GM21423 (cell line): ENCODE data around the gene TRAPPC1.
"Not testable (repeated sequence)": the region's sequence is repeated elsewhere in the genome, so short reads cannot be mapped to it uniquely, and the experiment has no call there.

Experiments used
- ATAC-seq: cut with Tn5 transposase; IDR thresholded peaks from one replicate; pipeline ENCODE4 v1.9.1; 2021; ENCODE audit warnings: mild to moderate bottlenecking, moderate library complexity; ENCODE audit not compliant: unreplicated experiment

TRAPPC1 gene

GRCh38 chr17:7931709-7932482 lies at the start of gene TRAPPC1, which contains the start of gene CNTROB:
TSS of gene TRAPPC1 (minus strand) at chr17:7931946. CDS start at chr17:7931829, 117 bp downstream.
TSS of gene CNTROB (plus strand) at chr17:7932206. CDS start at chr17:7933080, 874 bp downstream.
- ATAC-seq = peak; percentile 94

- ATAC-seq = no peak
Measured at GRCh38 chr17:7977805-7978204, 46.1 kb upstream of the TRAPPC1 start.

GRCh38 chr17:7977039-7977438 lies 45.3 kb upstream of the TRAPPC1 start:
- ATAC-seq = no peak

GRCh38 chr17:7974638-7975131 lies 42.9 kb upstream of the TRAPPC1 start:
- ATAC-seq = no peak

- no peak for ATAC-seq
Measured at GRCh38 chr17:7972131-7972785, 40.5 kb upstream of the TRAPPC1 start.

- ATAC-seq = no peak
Measured at GRCh38 chr17:7971651-7972050, 39.9 kb upstream of the TRAPPC1 start.

GRCh38 chr17:7969433-7969832 lies 37.7 kb upstream of the TRAPPC1 start:
- ATAC-seq = no peak

GRCh38 chr17:7967751-7968150 lies 36.0 kb upstream of the TRAPPC1 start:
- no peak for ATAC-seq

GRCh38 chr17:7961421-7961820 lies 29.7 kb upstream of the TRAPPC1 start:
- no peak for ATAC-seq

GRCh38 chr17:7959503-7960253 lies 27.9 kb upstream of the TRAPPC1 start:
- ATAC-seq = no peak

GRCh38 chr17:7956228-7956965 lies 24.7 kb upstream of the TRAPPC1 start:
- no peak for ATAC-seq

- no peak for ATAC-seq
Measured at GRCh38 chr17:7955414-7956227, 23.9 kb upstream of the TRAPPC1 start.

GRCh38 chr17:7953266-7953665 lies 21.5 kb upstream of the TRAPPC1 start:
- ATAC-seq = not testable (repeated sequence)

- ATAC-seq = no peak
Measured at GRCh38 chr17:7951143-7951792, 19.5 kb upstream of the TRAPPC1 start.

- ATAC-seq = no peak
Measured at GRCh38 chr17:7950578-7950977, 18.8 kb upstream of the TRAPPC1 start.

- ATAC-seq = no peak
Measured at GRCh38 chr17:7947651-7948050, 15.9 kb upstream of the TRAPPC1 start.

GRCh38 chr17:7946441-7946840 lies 14.7 kb upstream of the TRAPPC1 start:
- ATAC-seq = no peak

GRCh38 chr17:7945651-7946050 lies 13.9 kb upstream of the TRAPPC1 start:
- ATAC-seq = no peak

GRCh38 chr17:7944326-7944725 lies 12.6 kb upstream of the TRAPPC1 start:
- ATAC-seq = no peak
